HG02852 (cell line): Measurements from ENCODE around the gene ADAM11.
"Not testable (repeated sequence)": the region's sequence is repeated elsewhere in the genome, so short reads cannot be mapped to it uniquely, and the experiment has no call there.

Experiments
- ATAC-seq: cut with Tn5 transposase; IDR thresholded peaks from one replicate; pipeline ENCODE4 v1.9.1; 2021; ENCODE audit warnings: mild to moderate bottlenecking, moderate library complexity; ENCODE audit not compliant: unreplicated experiment

The ADAM11 gene

DNA sequence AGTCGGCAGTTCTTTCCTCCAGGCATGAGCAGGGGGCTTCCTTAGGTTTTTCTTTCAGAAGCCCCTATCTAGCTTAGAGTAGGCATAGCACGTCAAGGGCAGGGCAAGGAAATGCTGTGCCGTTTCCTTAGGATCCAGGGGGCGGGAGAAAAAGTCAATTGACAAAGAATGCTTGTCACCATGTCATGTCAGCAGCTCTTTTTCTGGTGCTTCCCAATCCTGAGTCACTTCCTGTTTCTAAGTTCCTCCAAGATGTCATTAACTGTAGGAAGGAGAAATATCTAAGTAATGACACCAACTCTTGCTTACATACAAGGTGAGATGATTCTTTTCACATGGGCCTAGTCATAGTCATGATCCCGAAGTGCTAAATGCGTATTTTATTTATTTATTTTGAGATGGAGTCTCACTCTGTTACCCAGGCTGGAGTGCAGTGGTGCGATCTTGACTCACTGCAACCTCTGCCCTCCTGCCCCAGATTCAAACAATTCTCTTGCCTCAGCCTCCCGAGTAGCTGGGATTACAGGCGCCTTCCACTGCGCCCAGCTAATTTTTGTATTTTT, 36.1 kb downstream of the ADAM11 start:
- ATAC-seq = no peak

DNA sequence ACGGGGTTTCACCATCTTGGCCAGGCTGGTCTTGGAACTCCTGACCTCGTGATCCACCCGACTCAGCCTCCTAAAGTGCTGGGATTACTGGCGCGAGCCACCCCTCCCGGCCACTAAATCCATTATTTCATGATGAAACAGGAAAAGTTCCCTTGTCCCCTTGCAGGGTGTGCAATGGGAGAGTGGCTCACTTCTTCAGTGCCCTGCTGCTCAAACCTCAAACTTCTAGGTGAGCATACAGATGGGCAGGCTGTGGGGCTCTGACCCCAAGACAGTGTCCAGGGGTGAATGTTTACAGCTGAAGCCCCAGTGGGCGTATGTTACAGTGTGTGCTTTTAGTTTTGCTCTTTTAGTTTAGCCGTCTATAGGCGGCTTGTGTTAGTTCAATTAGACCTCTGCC, 36.6 kb downstream of the ADAM11 start:
- ATAC-seq = no peak

DNA sequence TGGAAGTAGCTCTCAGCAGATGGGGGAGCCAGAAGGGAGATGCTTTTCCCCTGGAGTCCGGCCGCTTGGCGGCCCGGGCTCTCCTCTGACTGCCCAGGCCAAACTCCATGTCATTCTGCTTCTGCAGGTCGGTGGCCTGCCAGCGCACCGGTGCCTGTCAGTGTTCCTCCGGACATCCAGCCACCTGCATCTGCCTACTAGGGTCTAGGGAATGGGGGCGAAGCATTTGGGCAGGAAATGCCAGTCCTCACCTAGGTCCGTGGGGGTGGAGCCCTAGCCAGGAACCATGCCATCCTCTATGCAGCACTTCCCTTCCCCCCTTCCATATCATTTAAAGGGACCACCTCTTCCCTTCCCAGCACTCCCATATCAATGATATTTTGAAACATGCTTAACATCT, 37.1 kb downstream of the ADAM11 start:
- no peak for ATAC-seq

DNA sequence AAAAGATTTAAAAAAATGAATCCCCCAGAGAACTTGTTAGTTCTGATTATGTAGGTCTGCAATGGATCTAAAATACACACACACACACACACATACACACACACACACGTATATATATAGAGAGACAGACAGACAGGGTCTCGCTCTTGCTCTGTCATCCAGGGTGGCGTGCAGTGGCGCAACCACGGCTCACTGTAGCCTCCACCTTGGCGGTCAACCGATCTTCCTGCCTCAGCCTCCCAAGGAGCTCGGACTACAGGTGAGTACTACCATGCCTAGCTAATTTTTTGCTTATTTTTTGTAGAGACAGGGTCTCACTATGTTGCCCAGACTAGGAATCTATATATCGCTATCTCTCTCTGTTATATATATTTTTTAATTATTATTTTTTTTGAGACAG, 37.9 kb downstream of the ADAM11 start:
- ATAC-seq = no peak

DNA sequence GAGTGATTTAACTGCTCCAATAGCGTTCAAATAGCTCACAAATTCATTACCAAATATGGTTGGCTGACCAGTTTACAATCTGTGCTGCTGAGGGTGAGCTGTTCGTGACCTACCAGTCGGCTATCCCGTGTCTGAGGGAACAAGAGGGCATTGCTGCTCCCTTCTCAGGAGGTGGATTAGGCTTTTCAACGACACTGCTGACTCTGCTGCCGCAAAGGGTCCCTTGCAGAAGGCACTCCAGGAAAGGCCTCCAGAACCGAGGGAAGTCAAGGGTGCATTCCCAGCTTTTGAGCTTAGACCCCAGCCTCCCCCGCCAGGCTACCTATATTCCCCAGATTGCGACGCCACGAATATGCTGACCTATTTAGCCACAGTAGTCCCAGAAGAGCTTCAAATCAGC, 39.0 kb downstream of the ADAM11 start:
- no peak for ATAC-seq

DNA sequence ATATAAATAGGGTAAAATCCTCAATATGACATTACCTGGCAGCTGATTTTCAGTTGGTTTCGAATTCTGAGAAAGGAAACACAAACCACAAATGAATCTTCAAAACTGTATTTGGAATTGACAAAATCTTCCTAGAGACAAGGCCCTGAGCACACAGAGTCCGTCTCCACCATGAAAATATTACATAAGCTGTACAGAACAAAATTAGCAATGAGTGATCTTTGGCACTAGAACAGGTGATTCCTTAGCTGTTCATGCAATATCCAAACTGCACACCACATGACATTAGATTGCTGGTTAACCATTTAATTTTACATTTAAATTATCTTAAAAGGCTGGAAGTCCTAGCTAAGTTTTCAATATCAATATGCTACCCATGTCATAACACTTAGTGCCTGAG, 39.6 kb downstream of the ADAM11 start:
- no peak for ATAC-seq

DNA sequence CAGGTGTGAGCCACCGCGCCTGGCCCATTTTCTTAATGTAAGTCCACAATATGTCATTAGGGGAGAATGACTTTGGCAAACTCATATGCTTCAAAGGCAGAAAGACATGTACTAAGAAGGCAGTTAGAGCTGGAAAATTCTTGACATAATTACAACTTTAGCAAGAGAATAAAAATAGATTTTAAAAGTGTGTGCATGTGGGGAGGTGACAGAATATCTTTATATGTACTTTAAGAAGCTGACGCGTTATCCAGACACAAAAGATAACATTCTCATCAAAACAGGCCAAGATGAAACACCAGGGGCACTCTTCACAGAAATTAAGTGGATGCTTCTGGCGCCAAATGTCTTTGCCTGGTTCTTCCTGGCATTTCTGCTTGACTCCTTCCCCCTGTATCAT, 43.1 kb downstream of the ADAM11 start:
- no peak for ATAC-seq

DNA sequence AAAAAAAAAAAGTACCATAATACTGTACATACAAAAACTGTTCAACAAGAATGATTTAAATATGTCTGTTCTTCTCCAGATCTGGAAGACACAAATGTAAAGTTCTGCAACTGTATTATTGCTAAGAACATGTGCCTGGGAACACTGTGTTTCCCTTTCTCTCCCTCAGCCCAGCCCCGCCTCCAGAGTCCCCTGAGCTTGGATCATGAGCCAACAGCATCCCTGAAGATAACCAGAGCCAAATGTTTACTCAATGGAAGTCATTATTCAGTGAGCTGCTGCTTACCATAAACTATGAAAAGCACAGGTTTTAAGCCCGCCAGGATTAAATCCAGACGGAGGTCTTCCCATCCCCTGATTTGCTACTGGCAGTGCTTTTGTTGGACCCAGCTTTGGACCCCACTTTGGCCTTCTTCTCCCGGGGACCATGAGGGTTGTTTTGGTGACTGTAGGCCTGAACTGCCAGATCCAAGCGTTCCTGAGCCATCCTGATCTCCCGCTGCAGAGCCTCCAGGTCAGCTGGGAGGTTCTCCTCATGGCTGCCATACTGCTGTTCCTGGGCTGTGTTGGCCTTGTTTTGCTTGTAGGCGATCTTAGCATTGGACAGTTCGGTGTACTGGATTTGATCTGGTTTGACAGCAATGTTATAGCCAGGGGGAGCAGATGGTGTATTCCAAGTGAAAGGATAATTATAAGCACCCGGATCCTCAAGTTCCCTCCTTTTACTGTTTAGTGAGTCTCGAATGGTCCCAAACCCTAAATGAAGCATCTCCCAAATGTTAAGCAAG, 45.7 kb downstream of the ADAM11 start:
- no peak for ATAC-seq

DNA sequence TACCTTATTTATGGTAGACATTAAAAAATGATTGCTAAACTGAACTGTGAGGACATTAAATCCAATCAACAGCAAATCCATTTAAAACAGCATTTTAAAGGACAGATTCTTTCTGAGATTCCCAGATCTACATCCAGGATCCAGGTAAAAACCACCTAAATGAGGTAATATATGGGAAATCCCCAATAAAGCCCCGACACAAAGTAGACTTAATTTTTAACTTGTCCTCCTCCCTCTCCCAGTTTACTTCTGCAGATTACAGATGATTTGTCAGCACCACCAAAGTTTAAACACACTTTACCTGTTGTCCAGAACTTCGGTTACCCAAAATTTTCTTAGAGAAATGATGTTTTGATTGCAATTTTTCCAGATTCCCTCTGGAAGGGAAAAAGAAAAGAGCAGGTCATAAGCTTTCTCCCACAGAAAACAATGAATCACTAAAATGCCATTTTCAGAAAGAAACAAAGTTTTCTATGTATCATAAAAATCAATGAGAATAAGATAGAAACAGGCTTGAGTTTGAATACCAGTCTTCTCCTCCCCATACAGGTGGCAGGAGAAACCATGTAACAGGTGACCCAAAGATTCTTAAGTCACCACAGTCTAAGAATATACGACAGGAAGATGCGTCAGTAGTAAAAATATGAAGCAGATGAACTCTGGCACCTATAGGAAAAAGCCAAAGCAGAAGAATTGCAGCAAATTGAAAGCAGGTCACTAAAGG, 48.5 kb downstream of the ADAM11 start:
- ATAC-seq = no peak

DNA sequence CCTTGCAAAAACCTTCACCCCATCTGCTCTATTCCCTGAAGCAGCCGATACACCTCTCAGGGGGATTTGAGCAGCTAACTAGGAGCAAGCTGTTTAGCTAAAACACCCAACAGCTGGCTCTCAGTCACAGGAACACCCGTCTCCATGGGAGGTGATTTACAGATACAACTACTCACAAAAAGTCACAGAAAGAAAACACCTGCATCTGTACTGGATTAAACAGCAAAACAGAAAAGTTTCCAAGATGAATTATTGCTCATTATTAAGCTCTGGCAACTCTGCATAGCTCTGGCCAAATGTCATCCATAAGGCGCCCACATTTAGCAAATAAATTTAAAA, 49.0 kb downstream of the ADAM11 start:
- ATAC-seq = no peak

DNA sequence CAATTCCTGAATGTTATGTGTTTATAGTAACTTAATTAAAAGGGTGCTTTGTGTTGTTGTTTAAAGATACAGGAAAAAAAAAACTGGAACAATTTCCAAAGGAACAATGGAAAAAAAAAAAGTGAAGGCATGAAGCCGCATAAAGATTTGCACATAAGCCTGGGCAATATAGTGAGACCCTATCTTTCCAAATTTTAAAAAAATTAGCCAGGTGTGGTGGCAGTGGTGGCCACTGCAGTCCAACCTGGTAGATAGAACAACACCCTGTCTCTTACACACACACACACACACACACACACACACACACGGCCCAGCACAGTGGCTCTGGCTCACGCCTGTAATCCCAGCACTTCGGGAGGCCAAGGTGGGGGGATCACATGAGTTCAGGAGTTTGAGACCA, 49.4 kb downstream of the ADAM11 start:
- no peak for ATAC-seq

DNA sequence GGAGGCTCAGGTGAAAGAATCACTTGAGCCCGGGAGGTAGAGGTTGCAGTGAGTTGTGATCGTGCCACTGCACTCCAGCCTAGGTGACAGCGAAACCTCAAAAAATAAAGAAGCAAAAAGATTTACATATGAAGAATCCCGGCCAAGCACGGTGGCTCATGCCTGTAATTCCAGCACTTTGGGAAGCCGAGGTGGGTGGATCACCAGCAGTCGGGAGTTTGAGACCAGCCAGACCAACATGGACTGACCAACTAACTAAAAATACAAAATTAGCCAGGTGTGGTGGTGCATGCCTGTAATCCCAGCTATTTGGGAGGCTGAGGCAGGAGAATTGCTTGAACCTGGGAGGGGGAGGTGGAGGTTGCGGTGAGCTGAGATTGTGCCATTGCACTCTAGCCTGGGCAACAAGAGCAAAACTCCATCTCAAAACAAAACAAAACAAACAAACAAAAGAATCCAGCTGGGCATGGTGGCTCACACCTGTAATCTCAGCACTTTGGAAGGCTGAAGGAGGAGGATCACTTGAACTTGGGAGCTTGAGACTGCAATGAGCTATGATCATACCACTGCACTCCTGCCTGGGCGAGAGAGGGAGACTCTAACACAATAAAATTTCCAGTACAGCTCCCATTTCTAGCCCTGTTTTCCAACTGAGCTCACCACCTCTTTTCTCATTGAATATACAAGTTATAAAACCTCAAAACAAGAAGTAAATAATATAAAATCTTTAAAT, 50.0 kb downstream of the ADAM11 start:
- ATAC-seq = not testable (repeated sequence)

DNA sequence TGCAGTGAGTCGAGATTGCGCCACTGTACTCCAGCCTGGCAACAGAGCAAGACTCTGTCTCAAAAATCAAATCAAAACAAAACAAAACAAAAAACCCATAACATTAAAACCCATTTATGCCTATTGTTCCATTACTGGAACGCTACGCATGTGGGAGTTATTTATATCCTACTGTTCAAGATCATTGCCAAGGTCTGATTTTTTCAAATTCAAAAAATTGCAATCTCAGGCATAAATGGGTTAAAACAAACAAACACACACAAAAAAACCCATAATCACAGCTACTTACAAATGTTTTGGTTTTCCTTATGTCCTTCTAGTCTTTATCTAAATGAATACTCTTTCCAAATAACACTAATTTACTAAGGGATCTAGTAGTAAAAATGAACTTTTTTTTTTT, 53.5 kb downstream of the ADAM11 start:
- ATAC-seq = no peak

DNA sequence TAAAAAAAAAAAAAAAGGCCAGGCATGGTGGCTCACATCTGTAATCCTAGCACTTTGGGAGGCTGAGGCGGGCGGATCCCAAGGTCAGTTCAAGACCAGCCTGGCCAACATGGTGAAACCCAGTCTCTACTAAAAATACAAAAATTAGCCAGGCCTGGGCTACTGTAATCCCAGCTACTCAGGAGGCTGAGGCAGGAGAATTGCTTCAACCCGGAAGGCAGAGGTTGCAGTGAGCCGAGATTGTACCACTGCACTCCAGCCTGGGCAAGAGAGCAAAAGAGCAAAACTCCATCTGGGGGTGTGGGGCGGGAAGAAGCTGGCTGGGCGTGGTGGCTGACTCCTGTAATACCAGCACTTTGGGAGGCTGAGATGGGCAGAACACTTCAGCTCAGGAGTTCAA, 59.7 kb downstream of the ADAM11 start:
- ATAC-seq = not testable (repeated sequence)

DNA sequence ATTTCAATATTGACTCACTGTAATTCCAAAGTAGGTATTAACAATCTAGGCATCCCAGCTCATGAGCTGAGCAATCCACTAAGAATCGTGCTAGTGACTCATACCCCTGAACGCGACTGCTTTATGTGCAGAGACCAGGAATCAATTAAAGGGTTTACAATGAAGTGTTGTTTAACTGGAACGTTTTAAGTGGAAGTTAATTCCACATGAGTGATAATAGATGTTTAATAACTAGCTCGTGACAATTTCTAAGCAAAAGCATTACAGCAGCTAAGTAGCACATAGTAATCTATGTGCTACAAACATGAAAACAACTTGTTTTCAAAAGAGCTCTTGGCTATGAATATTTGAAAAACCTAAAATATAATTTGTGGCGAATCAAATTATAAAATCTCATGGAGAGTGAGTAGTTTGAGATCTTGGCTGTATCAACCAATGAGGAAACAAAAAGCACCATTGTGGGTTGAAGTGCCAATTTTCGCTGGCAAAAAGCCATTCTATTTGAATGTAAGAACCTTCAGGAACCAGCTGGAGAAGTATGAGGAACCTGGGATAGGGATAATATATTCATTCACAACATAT, 61.9 kb downstream of the ADAM11 start:
- no peak for ATAC-seq

DNA sequence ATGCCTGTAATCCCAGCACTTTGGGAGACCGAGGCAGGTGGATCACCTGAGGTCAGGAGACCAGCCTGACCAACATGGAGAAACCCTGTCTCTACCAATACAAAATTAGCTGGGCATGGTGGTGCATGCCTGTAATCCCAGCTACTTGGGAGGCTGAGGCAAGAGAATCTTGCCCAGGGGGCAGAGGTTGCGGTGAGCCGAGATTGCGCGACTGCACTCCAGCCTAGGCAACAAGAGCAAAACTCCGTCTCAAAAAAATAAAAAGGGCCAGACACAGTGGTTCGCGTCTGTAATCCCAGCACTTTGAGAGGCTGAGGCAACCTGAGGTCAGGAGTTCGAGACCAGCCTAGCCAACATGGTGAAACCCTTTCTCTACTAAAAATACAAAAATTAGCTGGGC, 66.4 kb downstream of the ADAM11 start:
- not testable (repeated sequence) for ATAC-seq

DNA sequence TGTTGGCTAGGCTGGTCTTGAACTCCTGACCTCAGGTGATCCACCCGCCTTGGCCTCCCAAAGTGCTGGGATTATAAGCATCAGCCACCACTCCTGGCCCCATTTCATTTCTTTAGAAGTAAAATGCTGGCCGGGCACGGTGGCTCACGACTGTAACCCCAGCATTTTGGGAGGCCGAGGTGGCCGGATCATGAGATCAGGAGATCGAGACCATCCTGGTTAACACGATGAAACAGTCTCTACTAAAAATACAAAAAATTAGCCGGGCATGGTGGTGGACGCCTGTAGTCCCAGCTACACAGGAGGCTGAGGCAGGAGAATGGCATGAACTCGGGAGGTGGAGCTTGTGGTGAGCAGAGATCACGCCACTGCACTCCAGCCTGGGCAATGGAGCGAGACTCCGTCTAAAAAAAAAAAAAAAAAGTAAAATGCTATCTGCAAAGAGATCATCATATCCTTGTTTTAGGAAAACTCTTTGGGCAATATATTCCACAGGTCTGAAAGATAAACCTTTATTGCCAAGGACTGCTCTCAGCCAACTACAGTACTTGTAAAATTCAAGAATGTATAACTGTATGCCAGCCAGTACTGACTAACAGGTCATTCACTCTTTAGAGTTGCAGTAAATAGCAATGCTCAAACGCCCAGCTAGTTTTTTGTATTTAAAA, 67.5 kb downstream of the ADAM11 start:
- ATAC-seq = no peak

DNA sequence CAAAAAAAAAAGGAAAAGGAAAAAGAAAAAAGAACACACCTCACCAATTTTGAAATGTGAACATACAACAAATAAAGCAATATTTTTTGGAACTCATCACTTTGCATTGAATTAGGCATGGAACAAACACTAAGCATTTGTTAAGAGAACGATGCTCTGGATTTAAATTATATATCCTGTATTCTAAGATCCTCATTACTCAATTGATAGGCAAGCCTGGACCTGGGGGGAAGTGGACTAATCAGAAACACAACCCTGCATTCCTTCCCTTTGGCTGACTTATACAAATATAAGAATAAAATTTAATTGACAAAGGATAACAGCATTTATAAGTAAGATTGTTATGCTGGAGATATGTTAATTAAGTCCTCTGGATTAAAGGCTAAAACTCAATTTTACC, 69.1 kb downstream of the ADAM11 start:
- ATAC-seq = no peak

DNA sequence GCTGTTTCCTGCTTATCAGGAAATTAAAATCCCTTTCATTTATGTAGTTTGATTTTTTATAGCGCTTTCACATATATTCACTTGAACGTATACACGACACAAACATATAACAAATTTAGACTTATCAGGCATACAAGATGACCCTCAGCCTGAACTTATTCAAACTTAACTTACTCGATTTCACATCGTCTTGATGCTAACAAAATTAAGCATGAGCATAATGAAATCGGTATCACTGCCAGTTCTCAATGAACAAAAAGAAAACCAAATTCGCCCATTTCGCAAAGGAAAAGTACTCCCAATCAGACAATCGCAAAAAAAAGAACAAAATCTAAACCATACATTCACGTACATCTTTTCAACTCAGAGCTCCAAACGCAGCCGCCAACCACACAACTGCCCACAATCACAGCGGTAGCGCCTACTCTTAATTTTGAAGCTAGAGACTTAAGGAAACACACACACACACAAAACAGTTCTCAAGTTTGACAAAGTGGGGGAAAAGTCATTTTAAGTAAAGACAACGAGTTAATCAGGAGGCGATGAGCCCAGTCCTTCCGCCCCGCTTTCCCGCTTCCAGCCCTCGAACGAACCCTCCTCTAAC, 70.2 kb downstream of the ADAM11 start:
- no peak for ATAC-seq
